Natural killer cell (primary cell): ENCODE data around the gene TRUB2. TPM values are rescaled to one million over a fixed set of nuclear protein-coding genes. Genes with fewer than 3 reads are reported as not detected.

Experiments used
- ATAC-seq, 3 donors: fragments of 150-1000 bp in 2 of 3; fragments of 200-7000 bp in 1 of 3; cut with Tn5 transposase; 1 replicate in 1 of 3; 2 replicates in 2 of 3; pipeline ENCODE4 v1.10.0; 2021; ENCODE audit warnings: mild to moderate bottlenecking in 2 of 3, moderate library complexity in 2 of 3
- DNase-seq, 2 donors: peaks; one replicate each; pipeline versions ENCODE4 v3.0.0 to v3.0.0-alpha.2; 2013 to 2021; ENCODE audit warnings: mixed read lengths in 1 of 2
- H3K27ac ChIP-seq: one replicate; pipeline ENCODE4 v1.5.1; 2013; ENCODE audit warnings: mild to moderate bottlenecking, low read length
- H3K27me3 ChIP-seq: one replicate; pipeline ENCODE4 v1.6.1; 2013; ENCODE audit warnings: low read length; ENCODE audit not compliant: control insufficient read depth, insufficient read depth
- H3K36me3 ChIP-seq: one replicate; pipeline ENCODE4 v1.6.1; 2013; ENCODE audit warnings: low read length; ENCODE audit not compliant: control insufficient read depth, insufficient read depth
- H3K4me1 ChIP-seq: one replicate; pipeline ENCODE4 v1.6.1; 2013; ENCODE audit warnings: low read length; ENCODE audit not compliant: control insufficient read depth, insufficient read depth
- H3K4me3 ChIP-seq: one replicate; pipeline ENCODE4 v1.5.1; 2013; ENCODE audit warnings: low read length
- H3K9me3 ChIP-seq: one replicate; pipeline ENCODE4 v1.6.1; 2013; ENCODE audit warnings: low read length; ENCODE audit not compliant: control insufficient read depth, insufficient read depth
- H3K27ac Mint-ChIP-seq, 2 donors: one replicate each; pipeline ENCODE4 v1.8.0; 2022; ENCODE audit warnings: mild to moderate bottlenecking in 2 of 2, mixed read lengths in 2 of 2, moderate library complexity in 1 of 2
- H3K27me3 Mint-ChIP-seq, 2 donors: one replicate each; pipeline ENCODE4 v1.8.0; 2022; ENCODE audit warnings: low read depth in 2 of 2, mixed read lengths in 2 of 2
- H3K36me3 Mint-ChIP-seq: one replicate; pipeline ENCODE4 v1.8.0; 2022; ENCODE audit warnings: mixed read lengths
- H3K4me1 Mint-ChIP-seq, 2 donors: one replicate each; pipeline ENCODE4 v1.8.0; 2022; ENCODE audit warnings: mixed read lengths in 2 of 2
- H3K4me3 Mint-ChIP-seq: one replicate; pipeline ENCODE4 v1.8.0; 2022; ENCODE audit warnings: mild to moderate bottlenecking, moderate library complexity, mixed read lengths
- H3K9me3 Mint-ChIP-seq, 2 donors: one replicate each; pipeline ENCODE4 v1.8.0; 2022; ENCODE audit warnings: mixed read lengths in 2 of 2
- whole genome bisulfite sequencing: methylation state at CpG from one replicate; pipeline ENCODE4 v1.1.7; 2013; ENCODE audit warnings: missing lambda C conversion rate; ENCODE audit not compliant: insufficient coverage; 5-methylcytosine and 5-hydroxymethylcytosine counted together
- intact Hi-C: fragments of 100-400 bp; cut with micrococcal nuclease; formaldehyde crosslinking; loops from one replicate; pipeline ENCODE4 v1.14.2; 2022
- total RNA-seq, 4 donors: library from RNA; stranded (reverse); fragments of 120-200 nt in 1 of 4; gene quantifications; one replicate each; pipeline versions ENCODE4 v1.2.3 to v1.2.4, GENCODE V29; 2013 to 2022
- TF ChIP-seq, protein P1 (sequence below): fragments of 200-600 bp; IDR thresholded peaks from one replicate; pipeline ENCODE4 v1.8.0; 2022; ENCODE audit warnings: antibody characterized with exemption

The TRUB2 gene
- total RNA-seq, 3 donors from 2014 or later (not counting 1 experiment from before 2014, with no cell fraction given), result 8.8 to 12.0 (median 11.3) TPM

DNA sequence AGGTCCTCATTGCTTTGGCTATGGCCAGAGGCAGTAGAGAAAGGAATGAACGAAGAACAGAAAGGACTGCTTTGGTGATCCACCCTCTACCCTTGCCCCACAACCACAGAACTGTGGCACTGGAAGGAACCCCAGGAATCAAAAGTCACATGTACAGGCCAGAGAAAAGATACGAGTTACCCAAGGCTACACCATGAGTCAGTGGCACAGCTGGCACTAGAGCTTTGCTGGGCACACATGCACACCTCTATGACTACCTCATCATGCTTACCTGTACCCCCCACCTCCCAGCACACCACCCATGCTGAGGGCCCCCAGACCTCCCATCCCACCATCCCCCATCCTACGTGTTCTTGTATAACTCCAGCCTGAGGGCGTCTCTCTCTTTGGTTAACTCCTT, 59.6 kb downstream of the TRUB2 start:
- Mint-ChIP-seq H3K4me3 (no peak overlapping the region), H3K36me3 (peaks cover 9% of the 10 kb centered on the region)
- no peak for ATAC-seq

DNA sequence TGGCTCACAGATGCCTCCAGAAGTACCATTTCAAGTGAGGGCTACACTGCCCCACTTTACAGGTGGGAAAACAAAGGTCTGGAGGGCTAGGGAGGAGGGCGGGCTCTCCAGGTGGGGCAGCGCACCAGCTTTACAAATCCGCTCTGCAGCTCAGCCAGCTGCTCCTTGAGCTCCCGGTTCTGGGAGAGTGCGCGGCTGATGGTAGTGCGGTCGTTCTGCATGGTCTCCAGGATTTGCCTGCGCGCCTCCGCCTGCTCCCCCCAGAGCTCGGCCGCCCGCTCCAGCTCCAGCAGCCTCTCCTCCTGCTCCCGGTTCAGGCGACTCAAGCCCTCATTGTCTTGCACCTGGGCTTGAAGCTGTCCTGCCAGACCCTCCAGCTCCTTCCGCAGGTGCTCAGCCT, 61.9 kb downstream of the TRUB2 start:
- ATAC-seq (no peak), DNase-seq (no peak)
- H3K36me3 Mint-ChIP-seq, result peaks cover 9% of the 10 kb centered on the region
- no peak overlapping the region for H3K27ac Mint-ChIP-seq
- no peaks in the 10 kb centered on the region for H3K27me3 Mint-ChIP-seq
- Histone ChIP-seq H3K9me3 (no peaks in the 10 kb centered on the region), H3K27me3 (no peaks in the 10 kb centered on the region), H3K4me3 (no peak overlapping the region), H3K36me3 (peaks cover 62% of the 10 kb centered on the region), H3K4me1 (no peaks in the 10 kb centered on the region), H3K27ac (no peak overlapping the region)
- TF ChIP-seq, protein P1, sequence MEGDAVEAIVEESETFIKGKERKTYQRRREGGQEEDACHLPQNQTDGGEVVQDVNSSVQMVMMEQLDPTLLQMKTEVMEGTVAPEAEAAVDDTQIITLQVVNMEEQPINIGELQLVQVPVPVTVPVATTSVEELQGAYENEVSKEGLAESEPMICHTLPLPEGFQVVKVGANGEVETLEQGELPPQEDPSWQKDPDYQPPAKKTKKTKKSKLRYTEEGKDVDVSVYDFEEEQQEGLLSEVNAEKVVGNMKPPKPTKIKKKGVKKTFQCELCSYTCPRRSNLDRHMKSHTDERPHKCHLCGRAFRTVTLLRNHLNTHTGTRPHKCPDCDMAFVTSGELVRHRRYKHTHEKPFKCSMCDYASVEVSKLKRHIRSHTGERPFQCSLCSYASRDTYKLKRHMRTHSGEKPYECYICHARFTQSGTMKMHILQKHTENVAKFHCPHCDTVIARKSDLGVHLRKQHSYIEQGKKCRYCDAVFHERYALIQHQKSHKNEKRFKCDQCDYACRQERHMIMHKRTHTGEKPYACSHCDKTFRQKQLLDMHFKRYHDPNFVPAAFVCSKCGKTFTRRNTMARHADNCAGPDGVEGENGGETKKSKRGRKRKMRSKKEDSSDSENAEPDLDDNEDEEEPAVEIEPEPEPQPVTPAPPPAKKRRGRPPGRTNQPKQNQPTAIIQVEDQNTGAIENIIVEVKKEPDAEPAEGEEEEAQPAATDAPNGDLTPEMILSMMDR, result no peak
- intact Hi-C loops, result no loop called here
- H3K4me3 Mint-ChIP-seq, result no peak overlapping the region
- H3K9me3 Mint-ChIP-seq, result no peaks in the 10 kb centered on the region
- no peaks in the 10 kb centered on the region for H3K4me1 Mint-ChIP-seq
- 97% methylated on average over 17 of the region's 17 CpGs for WGBS

More for the DNA sequence above, 59.6 kb downstream of the TRUB2 start:
- H3K9me3 ChIP-seq, result no peaks in the 10 kb centered on the region
- H3K4me1 Mint-ChIP-seq, result no peaks in the 10 kb centered on the region
- 89% methylated on average over 3 of the region's 4 CpGs for WGBS
- no peaks in the 10 kb centered on the region for H3K4me1 ChIP-seq
- no peaks in the 10 kb centered on the region for H3K9me3 Mint-ChIP-seq
- H3K27me3 Mint-ChIP-seq, result no peaks in the 10 kb centered on the region
- no peak for DNase-seq
- H3K27ac ChIP-seq, result no peak overlapping the region
- intact Hi-C loops, result no loop called here
- no peak overlapping the region for H3K4me3 ChIP-seq
- no peaks in the 10 kb centered on the region for H3K27me3 ChIP-seq
- H3K27ac Mint-ChIP-seq, result no peak overlapping the region
- TF ChIP-seq, protein P1, result no peak
- H3K36me3 ChIP-seq, result peaks cover 66% of the 10 kb centered on the region

DNA sequence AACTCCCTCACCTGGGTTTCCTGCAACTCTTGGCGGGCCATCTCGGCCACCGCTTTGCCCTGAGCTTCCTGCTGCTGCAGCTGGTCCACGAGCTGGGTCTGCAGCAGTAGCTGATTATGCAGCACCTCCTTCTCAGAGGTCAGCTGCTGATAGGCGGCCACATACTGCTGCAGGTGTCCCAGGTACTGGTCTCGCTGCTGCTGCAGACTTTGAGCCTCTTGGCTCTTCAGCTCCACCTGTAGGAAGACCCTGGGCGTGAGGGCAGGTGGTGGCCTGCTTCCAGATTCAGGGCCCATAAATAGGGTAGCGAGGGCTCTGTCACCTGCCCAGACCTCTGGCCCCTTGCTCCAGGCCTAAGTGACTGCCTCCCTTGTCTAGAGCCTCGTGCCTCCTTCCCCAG, 63.1 kb downstream of the TRUB2 start:
- Histone ChIP-seq H3K36me3 (peaks cover 58% of the 10 kb centered on the region), H3K4me1 (no peaks in the 10 kb centered on the region), H3K27me3 (no peaks in the 10 kb centered on the region), H3K9me3 (no peaks in the 10 kb centered on the region), H3K27ac (no peak overlapping the region), H3K4me3 (no peak overlapping the region)
- TF ChIP-seq, protein P1, result no peak
- H3K27ac Mint-ChIP-seq, result no peak overlapping the region
- H3K36me3 Mint-ChIP-seq, result peaks cover 9% of the 10 kb centered on the region
- no peaks in the 10 kb centered on the region for H3K9me3 Mint-ChIP-seq
- no peaks in the 10 kb centered on the region for H3K27me3 Mint-ChIP-seq
- ATAC-seq (no peak), DNase-seq (no peak)
- 89% methylated on average over 9 of the region's 9 CpGs for WGBS
- H3K4me3 Mint-ChIP-seq, result no peak overlapping the region
- H3K4me1 Mint-ChIP-seq, result no peaks in the 10 kb centered on the region
- intact Hi-C loops, result no loop called here

DNA sequence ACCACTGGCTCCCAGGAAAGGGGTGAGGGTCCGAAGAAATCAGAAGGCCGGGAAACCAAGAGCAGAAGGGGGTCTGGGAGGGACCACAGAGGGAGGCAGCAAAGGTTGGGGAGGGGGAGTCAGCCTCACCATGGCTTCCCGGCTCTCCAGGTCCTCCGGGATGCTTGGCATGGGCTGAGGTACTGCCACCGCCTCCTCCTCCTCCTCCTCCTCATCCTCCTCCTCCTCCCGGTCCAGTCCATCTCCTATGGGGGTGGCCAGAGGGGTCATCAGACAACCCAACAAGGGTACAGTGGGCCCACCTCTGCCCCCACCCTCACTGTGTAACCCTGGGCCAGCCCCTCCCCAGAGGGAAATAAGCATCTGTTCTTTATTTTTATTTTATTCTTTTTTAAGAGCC, 63.9 kb downstream of the TRUB2 start:
- ATAC-seq (no peak), DNase-seq (no peak)
- no peak overlapping the region for H3K27ac Mint-ChIP-seq
- peaks cover 58% of the 10 kb centered on the region for H3K36me3 ChIP-seq
- H3K4me1 ChIP-seq, result no peaks in the 10 kb centered on the region
- H3K4me1 Mint-ChIP-seq, result no peaks in the 10 kb centered on the region
- no peaks in the 10 kb centered on the region for H3K27me3 Mint-ChIP-seq
- no peak overlapping the region for H3K4me3 Mint-ChIP-seq
- TF ChIP-seq, protein P1, result no peak
- H3K9me3 ChIP-seq, result no peaks in the 10 kb centered on the region
- no peaks in the 10 kb centered on the region for H3K9me3 Mint-ChIP-seq
- no peak overlapping the region for H3K4me3 ChIP-seq
- no peaks in the 10 kb centered on the region for H3K27me3 ChIP-seq
- peaks cover 9% of the 10 kb centered on the region for H3K36me3 Mint-ChIP-seq
- no peak overlapping the region for H3K27ac ChIP-seq
- intact Hi-C loops, result no loop called here
- 97% methylated on average over 3 of the region's 6 CpGs for WGBS
